Measurements from ENCODE around the gene MICAL2.

Gene MICAL2

DNA sequence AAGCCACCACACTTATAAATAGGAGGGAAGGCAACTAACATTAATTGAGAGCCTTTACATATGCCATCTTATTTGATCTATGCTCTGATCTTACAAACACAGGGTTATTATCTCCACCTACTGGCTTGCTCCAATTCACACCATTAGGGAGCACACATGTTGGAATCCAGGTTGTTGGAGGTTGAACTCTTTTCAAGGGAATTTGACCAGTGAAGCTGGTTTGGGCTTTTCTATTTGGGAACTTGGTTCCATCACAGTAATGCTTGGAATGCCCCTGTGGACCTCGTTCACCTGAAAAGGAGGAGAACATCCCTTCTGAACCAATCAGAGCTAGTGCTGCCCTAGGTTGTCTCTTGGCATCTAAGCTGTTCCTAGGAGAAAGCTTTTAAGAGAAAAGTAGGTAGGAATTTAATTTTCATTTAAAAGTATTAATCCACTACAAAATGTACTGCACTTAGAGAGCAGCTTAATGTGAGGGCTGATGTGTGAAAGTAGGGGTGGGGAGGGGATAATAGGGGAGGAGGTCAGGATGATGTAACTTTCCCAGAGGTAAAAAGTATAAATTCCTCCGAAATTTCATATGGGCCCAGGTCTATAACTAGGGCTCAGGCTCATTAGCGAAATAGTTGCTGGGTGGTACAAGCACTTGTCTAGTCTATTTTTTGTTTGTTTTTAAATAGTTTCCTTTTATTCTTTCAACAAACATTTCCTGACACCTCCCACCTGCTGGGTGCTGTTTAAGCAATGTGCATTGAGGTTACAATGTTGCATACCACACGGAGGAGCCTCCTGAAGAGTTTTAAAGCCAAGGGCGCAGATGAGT, 7.6 kb upstream of the MICAL2 start:
- DNase-seq (ENCODE audit: insufficient read length, low spot score) (no peak), FAIRE-seq (no peak)
- TF ChIP-seq PAX5 (IDR thresholded peaks at IDR 0.05; ENCODE audit: insufficient read depth, low read length, severe bottlenecking) (no peak), POLR2A (IDR thresholded peaks at IDR 0.05; ENCODE audit: low read depth, low read length) (no peak), POU2F2 (IDR thresholded peaks at IDR 0.05; ENCODE audit: low read depth, low read length) (no peak), TAF1 (IDR thresholded peaks at IDR 0.05; ENCODE audit: low read depth, low read length) (no peak), POLR2AphosphoS5 (IDR thresholded peaks at IDR 0.05; ENCODE audit: low read depth, low read length) (no peak), SPI1 (IDR thresholded peaks at IDR 0.05; ENCODE audit: low read depth, low read length) (no peak)

DNA sequence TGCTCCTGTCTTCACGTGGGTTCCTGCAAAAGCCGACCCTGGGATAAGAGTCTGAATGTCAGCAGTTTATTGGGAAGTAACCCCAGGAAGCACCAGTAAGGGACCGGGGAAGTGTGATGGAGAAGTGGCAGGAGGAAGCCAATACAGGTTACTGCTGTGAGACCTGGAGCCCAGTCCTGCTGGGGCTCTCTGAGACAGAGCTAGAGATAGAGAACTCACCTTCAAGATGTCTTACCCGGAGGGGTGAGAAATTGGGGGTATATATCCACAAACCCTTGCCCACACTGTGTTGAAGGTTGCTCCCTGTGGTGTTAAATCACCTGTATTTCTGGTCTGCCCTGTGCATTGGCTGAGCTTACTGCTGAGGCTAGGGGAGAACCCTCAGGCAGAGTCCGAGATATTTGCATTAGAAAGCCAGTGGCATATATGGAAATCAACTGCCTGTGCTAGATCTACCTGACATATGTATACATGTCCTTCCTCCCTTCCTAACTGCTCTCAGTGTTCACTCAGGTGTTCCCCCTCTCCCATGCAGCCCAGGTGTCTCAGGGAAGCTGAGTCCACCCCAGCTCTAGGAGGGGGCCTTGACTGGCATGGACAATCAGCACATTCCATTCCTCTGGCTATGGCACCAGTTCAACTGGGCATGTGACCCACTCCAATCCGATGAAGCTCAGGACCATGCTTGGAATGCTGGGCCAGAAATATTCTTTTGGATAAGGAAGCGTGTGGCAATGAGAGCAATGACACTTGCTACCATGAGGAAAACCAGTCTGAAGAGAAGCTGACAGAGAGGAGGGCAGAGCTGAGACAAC, 6.8 kb upstream of the MICAL2 start:
- FAIRE-seq (no peak), DNase-seq (ENCODE audit: insufficient read length, low spot score) (no peak)
- TF ChIP-seq PAX5 (IDR thresholded peaks at IDR 0.05; ENCODE audit: insufficient read depth, low read length, severe bottlenecking) = no peak
- no peak for TF ChIP-seq SPI1 (IDR thresholded peaks at IDR 0.05; ENCODE audit: low read depth, low read length)
- TF ChIP-seq POLR2AphosphoS5 (IDR thresholded peaks at IDR 0.05; ENCODE audit: low read depth, low read length) = no peak
- no peak for TF ChIP-seq TAF1 (IDR thresholded peaks at IDR 0.05; ENCODE audit: low read depth, low read length)
- no peak for TF ChIP-seq POU2F2 (IDR thresholded peaks at IDR 0.05; ENCODE audit: low read depth, low read length)
- TF ChIP-seq POLR2A (IDR thresholded peaks at IDR 0.05; ENCODE audit: low read depth, low read length) = no peak

- FAIRE-seq = no peak
Observed at GRCh38 chr11:12105471-12105870, 4.9 kb upstream of the MICAL2 start.

GRCh38 chr11:12106101-12106500, 4.3 kb upstream of the MICAL2 start:
- no peak for FAIRE-seq
- no peak for DNase-seq (ENCODE audit: insufficient read length, low spot score)
- TF ChIP-seq TAF1 (IDR thresholded peaks at IDR 0.05; ENCODE audit: low read depth, low read length) (no peak), POU2F2 (IDR thresholded peaks at IDR 0.05; ENCODE audit: low read depth, low read length) (no peak), PAX5 (IDR thresholded peaks at IDR 0.05; ENCODE audit: insufficient read depth, low read length, severe bottlenecking) (no peak), POLR2A (IDR thresholded peaks at IDR 0.05; ENCODE audit: low read depth, low read length) (no peak), SPI1 (IDR thresholded peaks at IDR 0.05; ENCODE audit: low read depth, low read length) (no peak)

More at GRCh38 chr11:12105471-12105870, 4.9 kb upstream of the MICAL2 start:
- TF ChIP-seq SPI1 (IDR thresholded peaks at IDR 0.05; ENCODE audit: low read depth, low read length) (no peak), POU2F2 (IDR thresholded peaks at IDR 0.05; ENCODE audit: low read depth, low read length) (no peak), POLR2AphosphoS5 (IDR thresholded peaks at IDR 0.05; ENCODE audit: low read depth, low read length) (no peak), TAF1 (IDR thresholded peaks at IDR 0.05; ENCODE audit: low read depth, low read length) (no peak), POLR2A (IDR thresholded peaks at IDR 0.05; ENCODE audit: low read depth, low read length) (no peak), PAX5 (IDR thresholded peaks at IDR 0.05; ENCODE audit: insufficient read depth, low read length, severe bottlenecking) (no peak)
- DNase-seq (ENCODE audit: insufficient read length, low spot score) = no peak

- no peak for DNase-seq (ENCODE audit: insufficient read length, low spot score)
- TF ChIP-seq POU2F2 (IDR thresholded peaks at IDR 0.05; ENCODE audit: low read depth, low read length) = no peak
- TF ChIP-seq POLR2AphosphoS5 (IDR thresholded peaks at IDR 0.05; ENCODE audit: low read depth, low read length) = no peak
- TF ChIP-seq TAF1 (IDR thresholded peaks at IDR 0.05; ENCODE audit: low read depth, low read length) = no peak
- no peak for TF ChIP-seq POLR2A (IDR thresholded peaks at IDR 0.05; ENCODE audit: low read depth, low read length)
- no peak for TF ChIP-seq PAX5 (IDR thresholded peaks at IDR 0.05; ENCODE audit: insufficient read depth, low read length, severe bottlenecking)
- no peak for TF ChIP-seq SPI1 (IDR thresholded peaks at IDR 0.05; ENCODE audit: low read depth, low read length)
- FAIRE-seq = no peak
Observed at GRCh38 chr11:12106501-12106900, 3.9 kb upstream of the MICAL2 start.

GRCh38 chr11:12108875-12109453, 1.4 kb upstream of the MICAL2 start:
- DNase-seq (ENCODE audit: insufficient read length, low spot score) = no peak
- no peak for FAIRE-seq
- TF ChIP-seq POU2F2 (IDR thresholded peaks at IDR 0.05; ENCODE audit: low read depth, low read length) (no peak), SPI1 (IDR thresholded peaks at IDR 0.05; ENCODE audit: low read depth, low read length) (no peak), POLR2AphosphoS5 (IDR thresholded peaks at IDR 0.05; ENCODE audit: low read depth, low read length) (no peak), PAX5 (IDR thresholded peaks at IDR 0.05; ENCODE audit: insufficient read depth, low read length, severe bottlenecking) (no peak), TAF1 (IDR thresholded peaks at IDR 0.05; ENCODE audit: low read depth, low read length) (no peak), POLR2A (IDR thresholded peaks at IDR 0.05; ENCODE audit: low read depth, low read length) (no peak)

- TF ChIP-seq TAF1 (IDR thresholded peaks at IDR 0.05; ENCODE audit: low read depth, low read length) (no peak), PAX5 (IDR thresholded peaks at IDR 0.05; ENCODE audit: insufficient read depth, low read length, severe bottlenecking) (no peak), POLR2A (IDR thresholded peaks at IDR 0.05; ENCODE audit: low read depth, low read length) (no peak), SPI1 (IDR thresholded peaks at IDR 0.05; ENCODE audit: low read depth, low read length) (no peak), POLR2AphosphoS5 (IDR thresholded peaks at IDR 0.05; ENCODE audit: low read depth, low read length) (no peak), POU2F2 (IDR thresholded peaks at IDR 0.05; ENCODE audit: low read depth, low read length) (no peak)
- FAIRE-seq = no peak
- no peak for DNase-seq (ENCODE audit: insufficient read length, low spot score)
Observed at GRCh38 chr11:12109591-12110196, 696 bp upstream of the MICAL2 start.

- DNase-seq (ENCODE audit: insufficient read length, low spot score) (peak; percentile 32), FAIRE-seq (no peak)
- TF ChIP-seq POU2F2 (IDR thresholded peaks at IDR 0.05; ENCODE audit: low read depth, low read length) (no peak), TAF1 (IDR thresholded peaks at IDR 0.05; ENCODE audit: low read depth, low read length) (no peak), SPI1 (IDR thresholded peaks at IDR 0.05; ENCODE audit: low read depth, low read length) (no peak), PAX5 (IDR thresholded peaks at IDR 0.05; ENCODE audit: insufficient read depth, low read length, severe bottlenecking) (no peak), POLR2A (IDR thresholded peaks at IDR 0.05; ENCODE audit: low read depth, low read length) (no peak), POLR2AphosphoS5 (IDR thresholded peaks at IDR 0.05; ENCODE audit: low read depth, low read length) (no peak)
Observed at GRCh38 chr11:12110714-12111548, 541 bp downstream of the MICAL2 start.
